HS-27A (cell line): ENCODE results near the gene TNN.
"Not testable (repeated sequence)": the region's sequence is repeated elsewhere in the genome, so short reads cannot be mapped to it uniquely, and the experiment has no call there.

Source experiments
- DNase-seq: peaks from one replicate; pipeline ENCODE4 v3.0.0-alpha.2; 2012; ENCODE audit warnings: low read depth, missing footprints

Gene TNN

GRCh38 chr1:175072099-175072951 is 4.7 kb downstream of the TNN start:
- DNase-seq = peak; percentile 9

DNA sequence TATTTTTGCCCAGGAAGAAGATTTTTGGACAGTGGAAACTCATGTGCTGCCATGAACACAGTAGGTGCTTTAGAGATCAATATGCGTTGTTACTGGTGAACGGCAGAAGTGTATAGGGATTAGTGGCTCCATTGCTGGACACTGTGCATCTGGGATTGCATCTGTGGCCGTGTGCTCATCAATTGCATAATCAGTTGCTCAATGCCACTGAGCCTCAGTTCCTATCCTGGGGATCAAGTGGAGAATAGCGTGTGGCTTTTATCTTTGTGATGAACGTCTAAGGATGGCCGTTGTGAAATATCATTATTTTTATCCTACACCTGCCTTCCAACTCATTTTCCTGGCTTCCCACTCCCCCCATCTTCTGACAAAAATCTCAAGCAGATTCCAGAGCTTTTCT is 5.4 kb downstream of the TNN start:
- DNase-seq = no peak

GRCh38 chr1:175073633-175074032 is 6.0 kb downstream of the TNN start:
- DNase-seq = no peak

GRCh38 chr1:175075572-175076568 is 8.2 kb downstream of the TNN start:
- peak; percentile 11 for DNase-seq

DNA sequence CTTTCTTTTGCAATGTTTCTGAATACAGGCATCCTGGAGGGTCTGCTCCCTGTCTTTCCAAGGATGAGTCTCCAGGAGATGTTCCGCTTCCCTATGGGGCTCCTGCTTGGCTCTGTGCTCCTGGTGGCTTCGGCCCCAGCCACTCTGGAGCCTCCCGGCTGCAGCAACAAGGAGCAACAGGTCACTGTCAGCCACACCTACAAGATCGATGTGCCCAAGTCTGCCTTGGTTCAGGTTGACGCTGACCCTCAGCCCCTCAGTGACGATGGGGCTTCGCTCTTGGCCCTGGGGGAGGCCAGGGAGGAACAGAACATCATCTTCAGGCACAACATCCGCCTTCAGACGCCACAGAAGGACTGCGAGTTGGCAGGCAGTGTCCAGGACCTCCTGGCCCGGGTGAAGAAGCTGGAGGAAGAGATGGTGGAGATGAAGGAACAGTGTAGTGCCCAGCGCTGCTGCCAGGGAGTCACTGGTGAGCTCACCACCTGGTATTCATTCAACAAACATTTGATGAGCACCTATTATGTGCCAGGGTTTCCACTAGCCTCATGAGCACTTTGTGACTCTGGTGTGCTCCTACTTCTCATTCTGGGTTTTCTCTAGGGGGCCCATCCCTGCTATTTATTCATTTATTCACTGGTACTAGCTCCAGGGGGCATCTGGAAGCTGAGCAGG is 9.9 kb downstream of the TNN start:
- no peak for DNase-seq

DNA sequence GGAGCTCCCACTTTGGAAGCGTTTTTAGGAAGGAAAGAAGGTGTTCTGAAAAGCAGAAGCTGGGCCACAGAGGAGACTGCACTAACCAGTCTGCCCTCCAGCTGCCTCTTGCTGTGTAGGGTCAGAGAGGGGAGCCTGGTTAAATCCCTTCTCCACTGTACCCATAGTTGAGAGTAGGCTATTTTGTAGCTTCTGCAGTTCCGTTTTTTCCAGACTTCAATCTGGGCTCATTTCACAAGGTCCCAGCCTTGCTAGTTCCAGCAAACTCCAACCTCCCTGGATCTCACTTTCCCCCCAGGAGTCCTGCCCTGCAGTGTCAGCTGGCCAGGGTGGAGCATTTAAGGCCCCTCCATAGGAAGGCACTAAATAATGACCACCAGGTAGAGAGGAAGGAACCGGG is 11.0 kb downstream of the TNN start:
- no peak for DNase-seq

- DNase-seq = no peak
Measured at GRCh38 chr1:175079338-175079737, 11.7 kb downstream of the TNN start.

- no peak for DNase-seq
Measured at GRCh38 chr1:175080030-175080429, 12.4 kb downstream of the TNN start.

DNA sequence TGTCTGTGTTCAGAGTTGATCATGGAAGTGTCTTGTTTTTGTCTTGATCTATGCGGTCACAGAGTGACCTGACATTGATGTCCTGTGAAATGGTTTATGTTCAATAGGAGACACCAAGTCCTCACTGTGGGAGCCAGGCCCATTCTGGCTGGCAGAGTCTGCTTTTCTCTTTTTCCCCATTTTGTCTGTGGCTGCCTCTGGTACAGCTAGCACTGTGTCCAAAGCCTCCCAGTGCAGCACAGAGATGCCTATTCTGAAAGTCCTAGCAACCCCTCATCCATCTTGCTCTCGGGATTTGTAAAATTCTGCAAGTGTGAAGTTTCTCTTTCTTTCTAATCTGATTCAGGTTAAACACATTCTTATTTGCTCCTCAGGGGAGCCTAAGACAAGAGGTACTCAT is 14.3 kb downstream of the TNN start:
- no peak for DNase-seq

GRCh38 chr1:175088525-175088951 is 20.9 kb downstream of the TNN start:
- DNase-seq = no peak

DNA sequence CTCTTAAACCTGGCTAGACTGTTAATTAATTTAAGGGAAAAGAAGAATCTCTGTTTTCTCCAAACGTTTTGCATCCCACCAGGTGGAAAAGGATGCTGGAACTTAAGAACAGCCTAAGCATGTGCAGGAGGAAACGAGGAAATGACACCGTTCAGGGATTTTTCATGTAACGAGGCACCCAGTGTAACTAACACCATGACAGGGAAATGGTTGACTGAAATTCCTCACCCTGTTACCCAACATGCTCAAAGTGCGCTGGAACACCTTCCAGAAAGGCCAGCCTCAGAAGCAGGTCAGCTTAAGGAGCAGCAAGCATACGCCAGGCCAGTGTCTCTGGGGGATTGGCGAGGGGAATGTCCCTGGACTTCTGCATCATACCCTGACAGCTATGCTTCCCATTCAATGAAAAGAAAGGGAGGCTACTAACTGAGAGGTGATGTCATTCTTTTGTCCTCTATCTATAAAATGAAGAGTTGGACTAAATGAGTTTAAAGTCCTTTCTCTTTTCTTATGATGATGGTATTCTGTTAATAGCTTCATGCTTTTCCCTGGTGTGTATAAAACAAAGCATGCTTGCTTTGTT is 21.6 kb downstream of the TNN start:
- DNase-seq = no peak

DNA sequence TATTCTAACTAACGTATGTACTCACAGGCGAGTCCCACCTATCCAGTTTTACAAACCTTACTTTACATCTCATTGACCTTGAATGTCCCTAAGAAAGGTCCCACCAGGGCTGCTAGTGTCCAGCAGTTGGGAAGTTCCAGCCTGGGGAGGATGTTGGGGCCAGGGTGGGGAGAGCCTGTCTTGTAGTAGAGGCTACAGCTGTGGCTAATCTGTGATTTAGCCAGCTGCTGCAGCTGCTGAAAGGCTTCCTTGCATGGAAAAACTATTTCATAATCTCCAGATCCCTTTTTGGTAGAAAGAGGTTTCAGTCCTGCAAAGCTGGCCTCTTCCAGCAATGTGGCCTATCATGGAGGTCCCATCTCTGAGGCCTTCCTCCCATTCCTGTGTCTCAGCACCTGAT is 23.1 kb downstream of the TNN start:
- DNase-seq = no peak

DNA sequence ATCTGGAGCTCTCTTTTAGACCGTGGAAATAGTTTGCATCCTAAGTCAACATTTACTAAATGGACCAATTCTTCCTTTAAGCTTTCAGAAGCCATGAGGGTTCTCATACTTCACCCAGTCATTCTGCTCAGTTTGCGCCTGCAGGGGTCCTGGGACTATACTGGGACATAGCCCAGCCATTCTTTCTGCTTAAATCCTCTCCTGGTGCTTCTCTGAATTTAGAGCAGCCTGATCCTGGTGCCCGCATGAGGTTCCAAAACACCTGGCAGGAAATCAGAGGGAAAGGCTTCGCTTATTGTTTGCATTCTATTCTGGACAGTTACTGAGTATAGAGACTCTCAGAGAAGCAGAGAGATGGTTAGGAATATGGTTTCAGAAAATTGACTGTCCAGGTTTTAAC is 27.0 kb downstream of the TNN start:
- DNase-seq = no peak

DNA sequence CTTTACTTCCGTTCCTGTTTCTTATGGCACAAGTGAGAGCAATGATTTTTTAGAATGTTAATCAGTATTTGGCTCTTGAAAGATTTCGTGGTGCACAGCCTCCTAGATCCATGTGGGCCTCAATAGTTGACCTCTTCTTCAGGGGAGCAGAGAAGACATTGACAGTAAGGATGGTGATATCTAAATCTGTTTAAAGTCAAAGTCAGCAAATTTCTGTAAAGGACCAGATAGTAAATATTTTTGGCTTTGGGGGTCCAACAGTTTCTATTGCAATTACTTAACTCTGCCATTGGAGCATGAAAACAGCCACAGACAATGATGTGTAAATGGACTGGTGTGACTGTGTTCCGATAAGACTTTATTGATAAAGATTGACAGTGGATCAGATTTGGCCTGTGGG is 27.4 kb downstream of the TNN start:
- DNase-seq = no peak

GRCh38 chr1:175095978-175096607 is 28.5 kb downstream of the TNN start:
- no peak for DNase-seq

GRCh38 chr1:175097361-175097760 is 29.7 kb downstream of the TNN start:
- no peak for DNase-seq

GRCh38 chr1:175099916-175100315 is 32.3 kb downstream of the TNN start:
- DNase-seq = no peak

- DNase-seq = not testable (repeated sequence)
Measured at GRCh38 chr1:175102166-175102565, 34.5 kb downstream of the TNN start.

- DNase-seq = not testable (repeated sequence)
Measured at GRCh38 chr1:175106536-175106935, 38.9 kb downstream of the TNN start.

- not testable (repeated sequence) for DNase-seq
Measured at GRCh38 chr1:175108331-175108820, 40.7 kb downstream of the TNN start.

DNA sequence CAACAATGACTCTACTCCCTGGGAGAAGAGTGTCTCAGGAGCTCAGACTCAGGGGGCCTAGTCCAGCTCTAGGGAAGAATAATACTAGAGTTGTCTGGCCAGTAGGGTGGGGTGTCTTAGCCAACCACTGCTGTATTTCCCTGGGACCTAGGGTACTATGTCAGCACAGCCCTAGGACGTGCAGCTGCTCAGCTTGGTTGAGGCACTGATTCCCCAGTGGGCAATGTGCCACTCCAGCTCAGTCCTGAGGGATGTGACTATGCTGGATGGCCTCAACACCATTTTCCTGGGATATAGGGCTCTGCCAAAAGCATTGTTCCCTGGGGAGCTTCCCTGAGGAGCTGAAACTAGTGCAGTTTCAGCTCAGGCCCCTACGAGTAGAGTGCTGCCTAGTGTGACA is 47.4 kb downstream of the TNN start:
- no peak for DNase-seq
